Heart left ventricle (tissue), 13 donors: Measurements from ENCODE around the gene GRIN3B.

ENCODE experiments used
- POLR2A ChIP-seq, 2 donors: fragments of 450-650 bp; IDR thresholded peaks; one replicate each; pipeline ENCODE4 v1.6.1; 2017; ENCODE audit warnings: antibody characterized with exemption in 2 of 2, mild to moderate bottlenecking in 2 of 2, moderate library complexity in 2 of 2
- TF ChIP-seq, protein P1 (sequence below), 12 donors: fragments of 200-600 bp; sonication (generic) in 4 of 12; IDR thresholded peaks; one replicate each; pipeline versions ENCODE4 v1.5.0 to v1.8.0; 2018 to 2022; ENCODE audit warnings: antibody characterized with exemption in 12 of 12, mild to moderate bottlenecking in 5 of 12
- donor health status: ischemic (EF 13 %, LVEDD 7.1; RV severe dilation, severe dysfunction).
- donor health status: DM: no; HTN: yes; CAD: no.
- donor health status: DM: no; HTN: no; CAD: no.
- donor health status: ischemic (EF 25% LVEDD 6.9; RV normal size, moderate dysfunction).
- donor health status: ischemic (EF 25% LVEDD 5.7; RV mildly dilated, moderate dysfunction).
- donor health status: ischemic (EF 35%, LVEDD 5.7; RV mildly dilated, moderate dysfunction).
- donor health status: nonischemic (EF 11% LVEDD 7.7; RV severe dilation, severe dysfunction).
- donor health status: DM: yes; HTN: yes; CAD: no.
- donor health status: PGD.
- donor health status: ischemic (EF 29% LVEDD 5.4; RV normal size, mild dysfunction).
- donor health status: nonischemic (EF 23%, LVEDD 6.1; RV moderate dilation, normal function).

DNA sequence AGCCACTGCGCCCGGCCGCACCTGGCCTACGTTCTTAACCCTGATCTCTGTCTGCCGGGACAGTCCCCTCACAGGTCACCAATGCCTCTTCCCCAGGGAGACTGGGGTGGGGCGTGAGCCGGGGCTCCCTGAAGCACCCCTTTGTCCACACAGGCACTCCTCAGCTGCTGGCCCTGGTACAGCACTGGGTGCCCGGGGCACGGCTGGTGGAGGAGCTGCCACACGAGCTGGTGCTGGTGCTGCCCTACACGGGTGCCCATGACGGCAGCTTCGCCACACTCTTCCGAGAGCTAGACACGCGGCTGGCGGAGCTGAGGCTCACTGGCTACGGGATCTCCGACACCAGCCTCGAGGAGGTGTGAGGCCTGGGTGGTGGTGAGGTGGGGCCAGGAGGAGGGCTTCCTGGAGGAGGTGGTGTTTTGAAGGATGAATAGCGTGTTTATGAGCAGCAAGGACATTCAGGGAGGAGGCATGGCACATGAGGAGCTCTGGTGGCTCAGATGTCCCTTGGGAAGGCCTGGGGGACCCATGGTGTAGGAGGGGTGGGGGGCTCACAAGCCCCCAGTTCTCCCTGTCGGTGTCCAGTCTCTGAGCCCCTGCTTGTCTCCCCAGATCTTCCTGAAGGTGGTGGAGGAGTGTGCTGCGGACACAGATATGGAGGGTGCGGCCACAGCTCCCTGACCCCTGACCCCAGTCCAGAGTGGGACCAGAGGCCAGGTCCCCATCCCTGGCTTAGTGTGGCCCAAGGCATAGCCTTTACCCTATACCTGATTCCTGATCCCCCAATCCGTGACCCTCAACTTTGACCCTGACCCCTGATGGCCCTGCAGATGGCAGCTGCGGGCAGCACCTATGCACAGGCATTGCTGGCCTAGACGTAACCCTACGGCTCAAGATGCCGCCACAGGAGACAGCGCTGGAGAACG is 53.2 kb downstream of the GRIN3B start:
- TF ChIP-seq, protein P1, sequence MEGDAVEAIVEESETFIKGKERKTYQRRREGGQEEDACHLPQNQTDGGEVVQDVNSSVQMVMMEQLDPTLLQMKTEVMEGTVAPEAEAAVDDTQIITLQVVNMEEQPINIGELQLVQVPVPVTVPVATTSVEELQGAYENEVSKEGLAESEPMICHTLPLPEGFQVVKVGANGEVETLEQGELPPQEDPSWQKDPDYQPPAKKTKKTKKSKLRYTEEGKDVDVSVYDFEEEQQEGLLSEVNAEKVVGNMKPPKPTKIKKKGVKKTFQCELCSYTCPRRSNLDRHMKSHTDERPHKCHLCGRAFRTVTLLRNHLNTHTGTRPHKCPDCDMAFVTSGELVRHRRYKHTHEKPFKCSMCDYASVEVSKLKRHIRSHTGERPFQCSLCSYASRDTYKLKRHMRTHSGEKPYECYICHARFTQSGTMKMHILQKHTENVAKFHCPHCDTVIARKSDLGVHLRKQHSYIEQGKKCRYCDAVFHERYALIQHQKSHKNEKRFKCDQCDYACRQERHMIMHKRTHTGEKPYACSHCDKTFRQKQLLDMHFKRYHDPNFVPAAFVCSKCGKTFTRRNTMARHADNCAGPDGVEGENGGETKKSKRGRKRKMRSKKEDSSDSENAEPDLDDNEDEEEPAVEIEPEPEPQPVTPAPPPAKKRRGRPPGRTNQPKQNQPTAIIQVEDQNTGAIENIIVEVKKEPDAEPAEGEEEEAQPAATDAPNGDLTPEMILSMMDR (IDR thresholded peaks at IDR 0.05): no peak
- TF ChIP-seq POLR2A (IDR thresholded peaks at IDR 0.05): no peak
